Mesenchymal stem cell (in vitro differentiated cells and primary cell): ENCODE measurements around the gene KIF26B.
"Not testable (repeated sequence)": the region's sequence is repeated elsewhere in the genome, so short reads cannot be mapped to it uniquely, and the experiment has no call there.

Source experiments
- DNase-seq: peaks from one replicate; pipeline ENCODE4 v3.0.0-alpha.2; 2013
- H2AFZ ChIP-seq: one replicate; pipeline ENCODE4 v1.6.1; 2013; ENCODE audit warnings: low read depth, mild to moderate bottlenecking, control low read depth, inconsistent platforms, low read length, moderate library complexity
- H2AK5ac ChIP-seq: 2 replicates; pipeline ENCODE4 v1.6.1; 2013; ENCODE audit warnings: low read length, moderate library complexity, mild to moderate bottlenecking, inconsistent platforms; ENCODE audit not compliant: severe bottlenecking
- H2BK120ac ChIP-seq: one replicate; pipeline ENCODE4 v1.6.1; 2013; ENCODE audit warnings: low read depth, mild to moderate bottlenecking, inconsistent platforms, low read length, moderate library complexity
- H2BK12ac ChIP-seq, 2 experiments: one replicate each; pipeline ENCODE4 v1.6.1; 2013; ENCODE audit warnings: inconsistent platforms in 2 of 2, low read length in 2 of 2, mild to moderate bottlenecking in 2 of 2, moderate library complexity in 2 of 2, control low read depth in 1 of 2
- H2BK15ac ChIP-seq: one replicate; pipeline ENCODE4 v1.6.1; 2013; ENCODE audit warnings: mild to moderate bottlenecking, low read depth, inconsistent platforms; ENCODE audit not compliant: poor library complexity, severe bottlenecking
- H2BK5ac ChIP-seq: 2 replicates; pipeline ENCODE4 v1.6.1; 2013; ENCODE audit warnings: low read depth, mild to moderate bottlenecking, low read length, control low read depth, inconsistent platforms; ENCODE audit not compliant: poor library complexity, severe bottlenecking
- H3K14ac ChIP-seq, 2 experiments: one replicate each; pipeline ENCODE4 v1.6.1; 2013; ENCODE audit warnings: inconsistent platforms in 2 of 2, low read length in 2 of 2, control low read depth in 1 of 2, mild to moderate bottlenecking in 1 of 2, moderate library complexity in 1 of 2
- H3K18ac ChIP-seq, 2 experiments: one replicate each; pipeline ENCODE4 v1.6.1; 2013; ENCODE audit warnings: inconsistent platforms in 2 of 2, low read length in 2 of 2, control low read depth in 1 of 2, low read depth in 1 of 2, mild to moderate bottlenecking in 1 of 2
- H3K23ac ChIP-seq, 2 experiments: one replicate each; pipeline ENCODE4 v1.6.1; 2013; ENCODE audit warnings: inconsistent platforms in 2 of 2, low read length in 2 of 2, mild to moderate bottlenecking in 2 of 2, moderate library complexity in 2 of 2, control low read depth in 1 of 2
- H3K27ac ChIP-seq: 2 replicates; pipeline ENCODE4 v1.5.1; 2013; ENCODE audit warnings: mild to moderate bottlenecking, moderate library complexity, low read length, control low read depth, inconsistent platforms; ENCODE audit not compliant: poor library complexity, severe bottlenecking
- H3K27me3 ChIP-seq, 2 experiments: 2 replicates each; pipeline versions ENCODE4 v1.6.1 to v1.7.0; 2013; ENCODE audit warnings: low read length in 2 of 2, mild to moderate bottlenecking in 2 of 2, moderate library complexity in 2 of 2, control low read depth in 1 of 2, inconsistent platforms in 1 of 2; ENCODE audit not compliant: control insufficient read depth in 1 of 2, insufficient read depth in 1 of 2
- H3K36me3 ChIP-seq, 2 experiments: 2 replicates each; pipeline versions ENCODE4 v1.6.1 to v1.7.0; 2013; ENCODE audit warnings: low read length in 2 of 2, control low read depth in 1 of 2, inconsistent platforms in 1 of 2, low read depth in 1 of 2, mild to moderate bottlenecking in 1 of 2; ENCODE audit not compliant: insufficient read depth in 2 of 2, control insufficient read depth in 1 of 2
- H3K4ac ChIP-seq, 2 experiments: one replicate each; pipeline ENCODE4 v1.6.1; 2013; ENCODE audit warnings: inconsistent platforms in 2 of 2, low read length in 2 of 2, mild to moderate bottlenecking in 2 of 2, moderate library complexity in 2 of 2, control low read depth in 1 of 2, low read depth in 1 of 2
- H3K4me1 ChIP-seq: 2 replicates; pipeline ENCODE4 v1.6.1; 2013; ENCODE audit warnings: low read depth, low read length, control low read depth; ENCODE audit not compliant: control insufficient read depth, insufficient read depth
- H3K4me2 ChIP-seq: 2 replicates; pipeline ENCODE4 v1.6.1; 2013; ENCODE audit warnings: low read length, mild to moderate bottlenecking, inconsistent platforms; ENCODE audit not compliant: poor library complexity, severe bottlenecking
- H3K4me3 ChIP-seq, 2 experiments: 2 replicates each; pipeline versions ENCODE4 v1.5.1 to v1.7.0; 2013; ENCODE audit warnings: low read length in 2 of 2, mild to moderate bottlenecking in 2 of 2, control low read depth in 1 of 2, low read depth in 1 of 2; ENCODE audit not compliant: insufficient read depth in 1 of 2
- H3K79me1 ChIP-seq: replicated peaks from 2 replicates; pipeline ENCODE4 v1.6.1; 2013; ENCODE audit warnings: mild to moderate bottlenecking, control low read depth, low read length, inconsistent platforms; ENCODE audit not compliant: poor library complexity, severe bottlenecking
- H3K9ac ChIP-seq: 2 replicates; pipeline ENCODE4 v1.7.0; 2013; ENCODE audit warnings: mild to moderate bottlenecking, low read length, moderate library complexity
- H3K9me3 ChIP-seq: 2 replicates; pipeline ENCODE4 v1.7.0; 2013; ENCODE audit warnings: mild to moderate bottlenecking, low read length; ENCODE audit not compliant: control insufficient read depth
- H4K8ac ChIP-seq: one replicate; pipeline ENCODE4 v1.6.1; 2013; ENCODE audit warnings: inconsistent platforms, mild to moderate bottlenecking, low read length, moderate library complexity
- H4K91ac ChIP-seq: one replicate; pipeline ENCODE4 v1.6.1; 2013; ENCODE audit warnings: mild to moderate bottlenecking, low read length, inconsistent platforms
- WGBS: methylation state at CpG from one replicate; pipeline ENCODE4 v1.1.7; 2013; ENCODE audit warnings: mixed read lengths; 5-methylcytosine and 5-hydroxymethylcytosine counted together

The KIF26B gene

GRCh38 chr1:245671349-245671748, 516.6 kb downstream of the KIF26B start:
- H2BK12ac ChIP-seq: no peak overlapping the region
- H3K79me1 ChIP-seq: no peaks in the 10 kb centered on the region
- H3K4ac ChIP-seq: no peak overlapping the region
- H4K91ac ChIP-seq: no peak overlapping the region
- DNase-seq: no peak
- H3K9me3 ChIP-seq: no peaks in the 10 kb centered on the region
- WGBS: 96% methylated on average over 2 of the region's 5 CpGs
- no peak overlapping the region for H2AK5ac ChIP-seq
- no peak overlapping the region for H3K23ac ChIP-seq
- H4K8ac ChIP-seq: no peak overlapping the region
- H3K4me2 ChIP-seq: no peak overlapping the region
- no peak overlapping the region for H2BK5ac ChIP-seq
- H3K9ac ChIP-seq: no peak overlapping the region
- H2AFZ ChIP-seq: no peak overlapping the region
- no peak overlapping the region for H2BK15ac ChIP-seq
- no peak overlapping the region for H3K18ac ChIP-seq
- no peak overlapping the region for H3K14ac ChIP-seq
- H3K36me3 ChIP-seq: no peaks in the 10 kb centered on the region
- H2BK120ac ChIP-seq: no peak overlapping the region
- H3K4me1 ChIP-seq: peaks cover 1% of the 10 kb centered on the region
- H3K4me3 ChIP-seq: no peak overlapping the region
- H3K27me3 ChIP-seq: no peaks in the 10 kb centered on the region
- no peak overlapping the region for H3K27ac ChIP-seq

GRCh38 chr1:245671966-245672767, 517.4 kb downstream of the KIF26B start:
- Histone ChIP-seq H3K36me3 (no peaks in the 10 kb centered on the region), H4K91ac (no peak overlapping the region), H2BK5ac (no peak overlapping the region), H3K4me1 (peaks cover 1% of the 10 kb centered on the region), H3K18ac (no peak overlapping the region), H3K14ac (peak overlapping the region in 1 of 2 experiments; percentile 69), H3K27me3 (no peaks in the 10 kb centered on the region), H3K27ac (no peak overlapping the region), H3K23ac (no peak overlapping the region), H4K8ac (no peak overlapping the region), H3K9ac (no peak overlapping the region), H2AFZ (no peak overlapping the region), H3K4me3 (peak overlapping the region in 1 of 2 experiments; percentile 16), H2BK120ac (no peak overlapping the region), H2BK12ac (no peak overlapping the region), H3K4ac (no peak overlapping the region), H3K9me3 (no peaks in the 10 kb centered on the region), H3K4me2 (no peak overlapping the region), H2AK5ac (no peak overlapping the region), H2BK15ac (no peak overlapping the region), H3K79me1 (no peaks in the 10 kb centered on the region)
- WGBS: 93% methylated on average over 18 of the region's 18 CpGs
- no peak for DNase-seq

- whole genome bisulfite sequencing: 94% methylated on average over 20 of the region's 41 CpGs
- not testable (repeated sequence) for H3K9me3 ChIP-seq
Observed at GRCh38 chr1:245672836-245673656, 518.3 kb downstream of the KIF26B start.

GRCh38 chr1:245673881-245674414, 519.2 kb downstream of the KIF26B start:
- H3K27ac ChIP-seq: no peak overlapping the region
- H3K79me1 ChIP-seq: no peaks in the 10 kb centered on the region
- H2AK5ac ChIP-seq: no peak overlapping the region
- H4K91ac ChIP-seq: no peak overlapping the region
- H3K36me3 ChIP-seq: no peaks in the 10 kb centered on the region
- H4K8ac ChIP-seq: no peak overlapping the region
- H3K23ac ChIP-seq: no peak overlapping the region
- H3K4me3 ChIP-seq: no peak overlapping the region
- H3K14ac ChIP-seq: no peak overlapping the region
- peak overlapping the region; percentile 63 for H3K9ac ChIP-seq
- H3K4me1 ChIP-seq: peaks cover 1% of the 10 kb centered on the region
- no peak overlapping the region for H3K18ac ChIP-seq
- no peak overlapping the region for H2BK15ac ChIP-seq
- no peak overlapping the region for H3K4ac ChIP-seq
- no peak overlapping the region for H2BK120ac ChIP-seq
- no peak overlapping the region for H2BK5ac ChIP-seq
- H2BK12ac ChIP-seq: no peak overlapping the region
- H2AFZ ChIP-seq: no peak overlapping the region
- H3K9me3 ChIP-seq: no peaks in the 10 kb centered on the region
- H3K27me3 ChIP-seq: no peaks in the 10 kb centered on the region
- WGBS: 38% methylated on average over 2 of the region's 2 CpGs
- no peak overlapping the region for H3K4me2 ChIP-seq
- DNase-seq: peak; percentile 52

More at GRCh38 chr1:245672836-245673656, 518.3 kb downstream of the KIF26B start:
- H3K27me3 ChIP-seq, H3K4me1 ChIP-seq, DNase-seq, H3K4me3 ChIP-seq, H3K14ac ChIP-seq, H3K23ac ChIP-seq, H4K91ac ChIP-seq, H2AK5ac ChIP-seq, H3K36me3 ChIP-seq, H3K4me2 ChIP-seq, H3K79me1 ChIP-seq, H2BK15ac ChIP-seq, H3K18ac ChIP-seq, H3K4ac ChIP-seq, H2BK120ac ChIP-seq, H3K27ac ChIP-seq, H2AFZ ChIP-seq, H2BK12ac ChIP-seq, H2BK5ac ChIP-seq, H4K8ac ChIP-seq: not testable (repeated sequence)
- H3K9ac ChIP-seq: peak overlapping the region; percentile 63
